ENCODE results near the gene SFR1. TPM values are rescaled to one million over a fixed set of nuclear protein-coding genes. Genes with fewer than 3 reads are reported as not detected.

SFR1 gene, protein sequence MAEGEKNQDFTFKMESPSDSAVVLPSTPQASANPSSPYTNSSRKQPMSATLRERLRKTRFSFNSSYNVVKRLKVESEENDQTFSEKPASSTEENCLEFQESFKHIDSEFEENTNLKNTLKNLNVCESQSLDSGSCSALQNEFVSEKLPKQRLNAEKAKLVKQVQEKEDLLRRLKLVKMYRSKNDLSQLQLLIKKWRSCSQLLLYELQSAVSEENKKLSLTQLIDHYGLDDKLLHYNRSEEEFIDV
- polyA plus RNA-seq (ENCODE audit: insufficient read depth in 1 of 5, insufficient read length in 5 of 5, low replicate concordance in 1 of 5) = 10 to 100 TPM in 4 of 5 donors, 1 to 10 TPM in 1; 8.9 to 15.0 (median 10.9) TPM
- long read RNA-seq, donor 1, transcript SFR1-202 (4 exons, 1,503 nt) = major isoform, 5 of 9 reads
- long read RNA-seq, donor 1, partial matches to known transcripts = 0 of 9 reads
- long read RNA-seq, donor 1, other reads (novel, unspliced or antisense) = 0 of 9 reads
- long read RNA-seq, donor 2, partial matches to known transcripts = 0 of 5 reads
- long read RNA-seq, donor 2, other reads (novel, unspliced or antisense) = 0 of 5 reads
- long read RNA-seq, donor 3, partial matches to known transcripts = 0 of 4 reads
- long read RNA-seq, donor 3, other reads (novel, unspliced or antisense) = 0 of 4 reads
- long read RNA-seq, donor 4, partial matches to known transcripts = 0 of 3 reads
- long read RNA-seq, donor 4, other reads (novel, unspliced or antisense) = 0 of 3 reads
- long read RNA-seq, donor 5, transcript SFR1-201 (4 exons, 1,438 nt) = major isoform, 6 of 11 reads
- long read RNA-seq, donor 5, transcript SFR1-202 (4 exons, 1,503 nt) = minor isoform, 5 of 11 reads
- long read RNA-seq, donor 5, partial matches to known transcripts = 0 of 11 reads
- long read RNA-seq, donor 5, other reads (novel, unspliced or antisense) = 0 of 11 reads
- long read RNA-seq, donor 6, partial matches to known transcripts = 0 of 6 reads
- long read RNA-seq, donor 6, other reads (novel, unspliced or antisense) = 0 of 6 reads
- long read RNA-seq, donor 7, partial matches to known transcripts = 0 of 3 reads
- long read RNA-seq, donor 7, other reads (novel, unspliced or antisense) = 0 of 3 reads
- long read RNA-seq, donor 8, partial matches to known transcripts = 0 of 1 reads
- long read RNA-seq, donor 8, other reads (novel, unspliced or antisense) = 0 of 1 reads

DNA sequence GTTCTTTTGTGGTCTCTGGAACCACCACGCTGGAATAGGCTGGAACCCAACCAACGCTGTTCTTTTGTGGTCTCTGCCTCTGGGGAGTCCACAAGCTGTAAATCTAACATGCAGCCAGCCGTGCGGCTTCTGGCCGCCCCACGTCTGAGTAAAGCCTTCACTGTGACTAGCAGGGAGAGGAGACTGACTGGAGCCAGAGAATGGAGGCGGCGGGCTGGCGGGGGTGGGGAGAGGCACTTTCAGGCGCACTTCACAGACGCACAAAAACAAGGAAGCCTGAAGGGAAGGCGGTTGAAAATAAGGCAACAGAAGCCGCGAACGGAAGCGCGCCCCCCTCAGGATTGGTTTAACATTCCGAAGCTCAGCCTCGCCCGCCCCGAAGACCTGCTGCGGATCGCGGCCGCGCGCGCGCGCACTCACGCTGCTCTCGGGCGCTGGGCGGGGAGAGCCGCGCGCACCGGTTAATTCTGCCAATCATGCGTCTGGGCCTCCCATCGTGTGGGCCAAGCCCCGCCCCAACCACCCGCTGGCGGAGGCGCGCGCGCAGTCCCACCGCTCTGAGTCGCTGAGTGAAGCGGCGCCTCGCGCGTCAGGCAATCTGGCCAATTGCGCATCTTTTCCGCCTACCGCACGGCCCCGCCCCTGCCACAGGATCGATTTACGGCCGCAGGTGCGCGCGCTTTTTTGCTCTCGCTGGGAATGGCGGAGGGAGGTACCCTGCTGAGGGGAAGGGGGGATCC is at the start of gene SFR1:
SFR1 (plus strand) TSS at position 687 of the 740 bp plus-strand sequence; CDS start at position 700, 13 bp downstream.
- DNase-seq = peak; percentile 99

DNA sequence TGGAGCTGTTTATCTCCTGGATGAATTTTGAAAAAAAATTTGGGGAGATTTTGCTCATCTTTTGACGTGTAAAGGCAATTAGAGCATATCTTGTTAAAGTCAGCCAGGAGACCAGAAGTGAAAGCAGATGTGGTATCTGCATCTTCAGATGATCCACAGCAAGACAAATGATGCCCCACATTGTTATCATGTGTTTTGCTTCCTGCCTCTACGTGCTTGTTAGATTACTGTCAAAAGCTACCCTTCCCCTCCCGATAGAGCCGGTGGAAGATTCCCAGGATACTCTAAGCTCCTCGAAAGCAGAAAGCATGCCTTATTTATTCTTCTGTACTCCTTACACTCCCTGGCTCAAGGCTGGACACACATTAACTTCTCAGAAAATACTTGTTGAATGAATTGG is 49.2 kb upstream of the SFR1 start:
- DNase-seq = no peak

DNA sequence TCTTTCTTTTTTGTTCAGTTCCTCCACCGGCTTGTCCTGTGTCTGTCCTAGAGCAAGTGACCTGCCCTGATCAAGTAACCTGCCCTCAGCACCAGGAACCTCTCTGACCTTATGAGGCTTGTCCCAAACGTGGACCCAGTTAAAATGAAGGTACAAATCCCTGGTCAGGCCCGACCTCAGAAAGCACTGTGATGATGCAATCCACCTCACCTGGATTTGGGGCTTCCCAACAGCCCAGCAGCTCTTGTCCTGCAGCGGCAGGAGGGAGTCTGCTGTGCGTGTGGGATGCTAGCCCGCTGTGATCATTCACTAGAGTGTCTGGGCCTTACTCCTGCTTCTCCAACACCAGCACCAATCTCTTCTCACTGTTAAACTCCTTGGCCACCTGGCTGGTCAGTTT is 47.5 kb upstream of the SFR1 start:
- DNase-seq = no peak

DNA sequence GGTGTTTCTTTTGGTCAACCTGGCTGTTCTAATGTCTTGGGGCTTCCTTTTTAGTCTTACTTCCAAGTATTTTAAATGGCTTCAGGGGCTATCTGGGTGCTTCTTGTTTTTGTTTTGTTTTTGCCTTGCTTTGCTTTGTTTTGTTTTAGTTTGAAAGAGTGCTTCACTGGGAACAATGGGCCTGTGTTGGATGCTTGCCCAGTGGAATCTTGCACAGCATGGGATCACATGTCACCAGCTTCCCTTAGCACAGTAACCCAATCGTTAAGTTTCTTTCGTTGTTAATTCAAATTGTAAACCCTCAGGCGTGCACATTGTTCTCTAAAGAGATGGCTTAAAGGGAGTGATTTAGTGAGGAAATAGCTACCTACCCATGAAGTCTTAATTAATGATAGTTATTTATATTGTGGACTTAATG is 45.2 kb upstream of the SFR1 start:
- peak; percentile 37 to 50 for DNase-seq

DNA sequence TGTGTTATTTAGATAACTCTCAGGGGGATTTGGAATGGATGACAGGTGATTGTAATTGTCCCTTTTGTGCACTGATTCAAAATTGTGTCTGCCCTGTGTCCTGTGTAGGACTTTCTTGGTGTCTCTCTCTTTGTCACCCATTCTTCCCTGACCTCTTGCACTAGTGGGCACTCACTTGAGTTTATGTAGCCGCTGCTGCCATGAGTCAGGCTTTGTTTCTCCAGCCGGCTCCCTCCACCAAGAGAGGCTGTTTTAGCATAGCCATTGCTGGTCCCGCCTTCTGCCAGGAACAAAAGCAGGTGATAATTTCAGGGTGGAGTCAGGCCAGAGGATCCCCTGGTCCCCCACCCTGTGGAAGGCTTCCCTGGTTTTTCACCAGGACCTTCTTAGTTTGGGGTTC is 44.7 kb upstream of the SFR1 start:
- no peak for DNase-seq

DNA sequence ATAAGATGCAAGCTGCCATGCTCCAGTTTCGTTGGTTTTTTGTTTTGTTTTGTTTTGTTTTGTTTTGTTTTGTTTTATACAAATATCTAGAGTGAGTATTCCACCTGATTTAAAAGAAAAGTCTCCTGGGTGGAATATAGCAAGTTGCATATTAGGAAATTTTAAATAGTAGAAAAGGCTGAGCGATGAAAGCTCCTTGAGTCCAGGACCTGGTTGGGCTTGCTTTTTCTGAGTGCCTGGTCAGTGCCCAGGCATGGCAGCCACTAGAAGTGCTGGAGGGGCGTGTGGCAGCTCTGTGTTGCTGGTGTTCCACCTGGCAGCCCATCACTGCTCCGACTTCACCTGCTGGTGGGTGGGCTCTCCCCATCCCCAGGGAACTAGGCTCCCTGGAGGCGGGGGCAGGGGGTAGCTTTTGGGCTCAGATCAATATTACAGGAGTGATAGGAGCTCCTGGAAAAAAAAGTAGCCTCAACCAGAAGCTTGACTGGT is 44.3 kb upstream of the SFR1 start:
- no peak for DNase-seq

DNA sequence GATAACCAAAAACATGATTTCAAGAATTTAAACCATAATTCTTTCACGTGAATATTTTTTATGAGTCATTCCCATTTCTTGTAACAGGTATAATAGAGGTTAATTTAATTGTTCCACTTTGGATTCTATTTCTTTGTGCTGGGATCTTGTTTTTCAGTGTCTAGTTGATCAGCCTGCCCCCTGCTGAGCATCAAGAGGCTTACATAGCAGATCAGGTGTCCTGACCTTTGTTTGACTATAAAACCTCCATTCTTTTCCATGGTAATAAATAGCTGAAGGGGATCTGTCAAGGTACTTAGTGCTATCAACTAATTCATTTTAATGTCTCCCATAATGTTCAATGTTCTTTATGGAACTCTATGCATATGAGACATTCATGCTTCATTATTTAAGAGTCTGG is 41.2 kb upstream of the SFR1 start:
- DNase-seq = no peak

DNA sequence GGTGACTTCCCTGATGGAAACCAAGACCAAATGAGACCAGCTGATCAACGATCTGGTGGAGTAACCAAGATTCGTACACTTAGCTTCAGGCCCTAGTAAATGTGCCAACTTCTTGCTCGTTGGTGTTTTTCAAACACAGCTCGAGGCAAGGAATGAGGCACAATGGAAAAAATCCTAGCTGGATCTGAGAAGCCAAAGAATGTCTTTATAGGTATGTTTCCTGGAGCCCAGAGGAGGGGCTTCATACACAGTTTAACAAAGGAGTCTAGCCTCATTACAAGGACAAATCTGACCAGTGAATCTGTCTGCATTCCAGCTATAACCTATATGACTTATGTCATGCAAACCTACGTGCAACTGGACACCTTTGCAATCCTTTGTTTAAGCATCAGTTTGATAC is 40.0 kb upstream of the SFR1 start:
- no peak for DNase-seq

DNA sequence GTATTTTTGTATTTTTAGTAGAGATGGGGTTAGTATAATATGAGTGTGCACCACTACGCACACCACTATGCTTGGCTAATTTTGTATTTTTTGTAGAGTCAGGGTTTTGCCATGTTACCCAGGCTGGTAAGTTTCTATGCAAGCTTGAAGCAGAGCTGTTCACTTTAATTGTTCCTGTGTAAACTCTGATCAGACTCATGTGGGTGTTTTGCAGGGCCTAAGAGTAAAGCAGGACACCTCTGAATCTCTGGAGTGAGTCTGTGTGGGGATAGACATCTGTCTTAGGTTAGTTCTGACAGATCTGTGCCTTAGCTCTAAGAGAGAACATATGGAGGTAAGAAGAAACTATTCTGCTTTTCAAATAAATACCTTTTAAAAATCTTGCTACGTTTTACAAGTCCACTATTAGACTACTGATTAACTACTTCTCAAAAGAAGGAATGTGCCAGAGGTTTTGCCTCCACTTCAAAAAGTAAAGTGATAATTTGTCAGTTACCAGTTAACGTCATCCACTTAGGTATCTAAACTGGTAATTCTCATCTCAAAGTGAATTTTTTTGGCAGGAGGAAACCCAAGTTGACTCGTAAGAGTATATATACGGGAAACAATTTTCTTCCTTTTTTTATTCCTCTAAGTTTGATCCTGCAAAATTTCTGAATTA is 37.4 kb upstream of the SFR1 start:
- peak in 1 of 2 donors; percentile 20 for DNase-seq

DNA sequence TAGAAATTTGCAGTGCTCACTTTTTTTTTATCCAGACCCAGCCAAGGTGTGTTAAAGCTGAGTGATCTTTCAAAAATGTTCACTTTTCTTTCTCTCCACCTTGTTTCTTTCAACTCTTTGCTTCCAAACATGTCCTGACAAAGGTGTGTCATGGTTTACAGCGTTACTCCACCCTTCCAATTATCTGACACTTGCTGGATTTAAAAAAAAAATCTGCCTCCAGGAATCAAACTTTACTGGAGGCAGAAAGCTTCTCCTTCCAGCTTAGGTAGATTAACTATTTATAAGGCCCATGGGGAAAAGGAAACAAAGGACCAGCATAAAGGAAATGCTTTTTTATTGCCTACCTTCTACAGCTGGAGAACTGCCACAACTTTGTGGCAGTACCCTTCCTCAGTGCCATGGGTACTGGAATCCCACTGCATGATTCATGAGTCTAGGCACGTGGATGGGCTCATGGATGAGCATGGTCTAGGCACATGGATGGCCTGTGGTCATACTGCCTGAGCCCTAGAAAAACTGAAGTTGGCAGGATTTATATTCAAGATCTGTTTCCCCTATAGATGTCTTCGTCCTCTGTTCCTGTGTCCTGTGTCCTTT is 36.1 kb upstream of the SFR1 start, which contains the start of gene COL17A1:
COL17A1 (minus strand) TSS at position 80 of the 600 bp plus-strand sequence. CDS start 5,207 bp downstream, outside the sequence.
- DNase-seq = no peak

DNA sequence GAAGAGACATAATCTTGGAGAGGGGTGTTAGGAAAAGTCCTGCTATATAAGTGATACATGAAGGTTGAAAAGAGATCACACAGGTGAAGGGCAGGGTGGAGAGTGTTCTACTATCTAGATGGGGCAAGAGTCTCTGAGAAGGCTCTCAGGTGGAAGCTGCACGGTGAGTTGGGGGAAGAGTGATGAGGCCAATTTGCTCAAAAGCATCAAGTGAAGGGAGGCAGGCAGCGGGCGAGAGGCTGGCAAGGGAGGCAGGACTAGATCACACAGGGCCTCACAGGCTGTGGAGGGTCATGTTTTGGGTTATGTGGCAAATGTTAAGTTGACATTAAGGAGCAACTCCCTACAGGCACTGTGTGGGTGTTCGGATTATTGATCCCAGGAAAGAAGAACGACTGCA is 33.7 kb upstream of the SFR1 start:
- DNase-seq = no peak

DNA sequence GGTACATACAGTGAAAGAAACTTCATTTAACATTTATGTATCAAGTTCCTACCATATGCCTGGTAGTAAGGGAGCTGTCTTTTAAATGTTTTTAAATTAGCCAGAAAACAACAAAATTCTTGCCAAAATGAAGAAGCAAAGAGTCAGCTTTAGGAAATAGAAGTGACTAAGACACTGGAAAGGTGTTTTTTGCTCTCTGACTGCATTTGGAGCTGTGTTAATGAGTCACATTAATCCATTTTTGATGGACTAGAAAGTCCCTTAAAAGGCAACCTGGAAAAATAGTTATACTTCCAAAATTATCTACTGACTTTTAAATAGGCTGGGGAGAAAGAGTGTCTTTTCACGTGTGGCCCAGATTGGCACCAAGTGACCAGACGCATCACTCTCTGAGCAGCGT is 32.4 kb upstream of the SFR1 start:
- DNase-seq = no peak

DNA sequence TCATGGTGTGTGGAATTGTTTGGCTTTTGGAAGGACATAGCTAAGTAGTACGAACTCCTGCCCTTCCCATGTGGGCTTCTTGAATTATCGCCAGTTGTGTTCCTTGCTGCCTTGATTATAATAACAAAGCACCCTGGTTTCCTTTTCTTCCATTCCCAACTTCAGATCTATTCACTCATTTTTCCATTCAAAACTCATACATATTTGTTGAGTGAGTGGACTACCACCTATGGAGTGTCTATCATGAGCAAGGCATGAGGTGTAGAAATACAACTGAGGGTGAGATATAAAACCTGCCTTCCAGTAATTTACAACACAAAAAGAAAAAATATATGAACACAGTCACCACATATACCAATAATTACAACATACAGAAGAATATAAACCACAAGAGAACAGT is 31.4 kb upstream of the SFR1 start:
- DNase-seq = no peak

DNA sequence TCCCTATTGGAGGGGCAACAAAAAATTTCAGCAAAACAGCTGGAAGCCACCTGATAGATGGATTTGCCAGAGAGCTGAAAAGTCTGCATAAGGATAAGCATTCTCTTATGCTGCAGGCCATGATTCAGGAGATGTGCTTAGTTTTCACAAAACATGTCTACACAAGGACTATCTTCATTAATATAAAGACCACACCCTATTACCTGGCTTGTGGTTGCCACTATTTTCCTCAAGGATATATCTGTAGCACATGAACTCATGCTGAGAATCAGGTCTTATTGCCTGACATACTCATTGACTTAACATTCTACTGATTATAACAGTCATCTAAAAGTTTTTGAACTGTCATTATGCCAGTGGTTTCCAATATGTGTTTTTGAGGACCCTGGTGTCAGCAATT is 29.2 kb upstream of the SFR1 start:
- DNase-seq = no peak

DNA sequence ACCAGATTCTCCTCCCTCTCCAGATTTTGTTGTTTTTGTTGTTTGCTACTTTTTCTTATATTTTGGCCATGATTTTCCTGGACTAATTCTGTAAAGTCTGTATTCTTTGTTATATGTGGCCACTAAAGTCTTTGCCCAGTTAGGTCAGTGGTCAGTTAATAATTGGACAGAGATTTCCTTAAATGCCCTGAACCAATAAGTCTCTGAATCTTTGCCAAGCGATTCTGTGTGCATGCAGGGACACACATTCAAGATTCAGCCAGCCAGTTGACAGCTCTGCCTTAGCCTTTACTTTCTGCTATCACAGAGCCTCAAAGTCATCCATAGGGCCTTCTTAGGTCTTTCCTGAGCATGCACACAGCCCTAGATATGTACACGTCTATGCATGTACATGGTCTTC is 25.3 kb upstream of the SFR1 start:
- no peak for DNase-seq

DNA sequence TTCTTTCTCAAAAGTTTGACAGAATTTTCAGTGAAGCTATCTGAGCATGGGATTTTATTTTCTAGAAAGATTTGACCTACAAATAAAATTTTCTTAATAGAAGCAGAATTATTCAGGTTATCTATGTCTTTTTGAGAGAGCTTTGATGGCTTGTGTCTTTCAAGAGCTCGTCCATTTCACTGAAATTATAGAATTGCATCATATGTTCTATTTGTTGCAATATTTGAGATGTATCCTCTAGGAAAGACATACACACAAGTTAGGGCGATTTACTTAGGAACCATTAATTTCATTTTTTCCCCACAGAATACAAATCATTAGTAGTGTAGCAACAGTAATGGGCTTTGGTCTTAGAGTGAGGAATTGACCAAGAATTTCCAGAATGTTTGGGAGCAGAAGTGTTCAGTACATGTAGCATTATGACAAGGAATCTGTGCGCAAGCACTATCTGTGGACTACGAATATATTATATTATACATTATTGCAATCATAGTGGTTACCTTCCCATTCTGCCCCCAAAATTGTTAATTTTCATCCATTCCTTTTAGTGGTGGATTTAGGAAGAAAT is 23.5 kb upstream of the SFR1 start:
- no peak for DNase-seq

DNA sequence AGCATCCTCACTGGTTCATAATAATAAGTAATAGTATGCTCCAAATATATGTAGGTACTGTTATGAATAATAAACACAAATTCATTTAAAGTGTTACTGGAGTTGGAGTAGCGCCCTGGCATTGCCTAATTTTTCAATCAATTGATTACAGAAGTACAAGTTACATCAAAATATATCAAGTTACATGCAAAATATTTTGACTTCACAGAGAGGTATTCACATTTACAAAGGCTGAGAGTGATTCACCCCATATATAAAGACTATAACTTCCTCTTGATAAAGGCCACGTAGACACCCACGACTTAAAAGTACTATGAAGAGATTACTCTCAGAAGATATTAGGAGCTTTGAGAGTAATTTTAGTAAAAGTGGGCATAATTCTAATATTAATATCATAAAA is 22.7 kb upstream of the SFR1 start:
- DNase-seq = no peak

DNA sequence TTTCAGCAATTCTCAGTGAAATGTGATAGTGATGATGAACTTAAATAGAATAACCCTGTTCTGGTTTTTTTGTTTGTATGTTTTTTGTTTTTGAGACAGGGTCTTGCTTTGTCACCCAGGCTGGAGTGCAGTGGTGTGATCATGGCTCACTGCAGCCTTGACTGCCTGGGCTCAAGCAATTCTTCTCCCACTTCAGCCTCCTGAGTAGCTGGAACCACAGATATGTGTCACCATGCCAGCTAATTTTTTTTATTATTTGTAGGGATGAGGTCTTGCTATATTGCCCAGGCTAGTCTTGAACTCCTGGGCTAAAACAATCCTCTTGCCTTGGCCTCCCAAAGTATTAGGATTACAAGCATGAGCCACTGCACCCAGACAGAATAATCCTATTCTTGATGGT is 22.0 kb upstream of the SFR1 start:
- no peak for DNase-seq

DNA sequence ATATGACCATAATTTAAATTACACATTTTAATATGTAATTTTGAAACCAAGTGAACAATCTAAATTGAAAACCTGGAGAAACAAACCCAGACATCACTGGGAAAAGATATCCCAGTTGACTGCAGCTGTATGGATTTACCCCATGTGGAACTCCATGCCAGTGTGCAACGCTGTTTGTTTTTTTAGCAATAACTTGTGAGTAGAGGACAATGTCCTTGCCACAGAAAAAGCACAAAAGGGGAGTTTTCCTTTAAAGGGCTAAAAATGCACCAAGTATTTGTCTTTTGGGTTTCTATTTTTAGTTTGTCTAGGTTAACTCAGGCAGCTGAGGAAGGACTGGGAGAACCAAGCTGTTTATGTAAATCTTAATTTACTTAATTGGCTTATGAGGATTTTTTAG is 21.2 kb upstream of the SFR1 start:
- DNase-seq = no peak

DNA sequence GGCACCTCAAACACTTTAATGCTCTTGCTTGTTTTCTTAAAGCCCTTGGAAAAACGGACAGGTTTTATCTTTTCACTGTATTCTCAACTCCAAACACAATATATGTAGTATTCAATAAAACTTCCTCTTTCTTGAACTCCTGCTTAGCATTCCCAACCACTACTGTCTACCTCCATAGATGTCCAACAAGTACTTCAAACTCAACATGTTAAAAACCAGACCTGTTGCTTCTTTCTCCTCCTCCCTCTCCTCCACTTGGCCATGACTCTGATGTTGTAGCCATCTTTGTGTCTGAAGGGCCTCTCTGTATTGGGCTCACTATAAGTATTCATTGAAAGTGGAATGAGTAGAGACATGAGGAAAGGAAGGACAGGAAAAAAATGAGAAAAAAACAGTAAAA is 20.1 kb upstream of the SFR1 start:
- DNase-seq = no peak

Measured in right lung (tissue), 10 donors.